HL-60/S4 (cell line): ENCODE measurements around the gene NOTCH1.

Source experiments
- in situ Hi-C: fragments of 300-500 bp; cut with MboI; formaldehyde crosslinking; loops from 2 replicates; pipeline ENCODE4 v1.14.3; 2022; ENCODE audit warnings: low sequenced_read_pairs

Gene NOTCH1

DNA sequence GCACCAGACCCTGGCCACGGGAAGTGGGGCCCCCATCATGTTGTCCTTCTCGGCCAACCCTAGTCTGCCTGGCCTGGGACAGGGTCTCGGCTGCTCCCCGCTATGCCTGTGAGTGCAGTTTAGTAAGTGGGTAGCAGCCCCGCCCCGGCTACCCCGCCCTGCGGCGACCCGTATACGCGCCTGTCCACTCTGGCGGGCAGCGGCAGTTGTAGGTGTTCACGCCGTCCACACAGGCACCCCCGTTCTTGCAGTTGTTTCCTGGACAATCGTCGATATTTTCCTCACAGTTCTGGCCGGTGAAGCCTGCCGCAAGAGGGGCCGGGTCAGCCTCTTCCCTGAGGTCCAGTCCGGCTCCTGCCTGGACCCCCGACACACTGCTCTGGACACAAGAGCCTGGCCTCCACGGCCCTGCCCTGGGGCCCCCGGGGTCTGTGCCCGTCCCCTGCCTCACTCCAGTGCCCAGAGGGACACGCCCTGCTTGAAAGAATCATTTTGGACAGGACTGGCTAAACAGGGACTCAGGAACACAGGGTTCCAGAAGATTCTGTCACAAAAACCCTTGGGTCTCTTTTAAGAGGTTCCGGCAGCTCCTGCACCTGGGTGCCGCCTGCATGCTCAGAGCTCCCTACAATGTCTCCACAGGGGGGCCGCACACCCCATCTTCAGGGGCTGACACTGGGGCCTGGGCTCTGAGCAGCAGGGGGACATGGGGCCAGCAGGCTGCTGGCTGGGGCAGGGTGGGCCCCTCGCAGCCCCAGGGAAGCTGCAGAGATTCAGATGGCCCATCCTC is 26.4 kb downstream of the NOTCH1 start:
- in situ Hi-C loops = no loop called here

GRCh38 chr9:136518623-136519022 is 27.2 kb downstream of the NOTCH1 start:
- in situ Hi-C loops = no loop called here

DNA sequence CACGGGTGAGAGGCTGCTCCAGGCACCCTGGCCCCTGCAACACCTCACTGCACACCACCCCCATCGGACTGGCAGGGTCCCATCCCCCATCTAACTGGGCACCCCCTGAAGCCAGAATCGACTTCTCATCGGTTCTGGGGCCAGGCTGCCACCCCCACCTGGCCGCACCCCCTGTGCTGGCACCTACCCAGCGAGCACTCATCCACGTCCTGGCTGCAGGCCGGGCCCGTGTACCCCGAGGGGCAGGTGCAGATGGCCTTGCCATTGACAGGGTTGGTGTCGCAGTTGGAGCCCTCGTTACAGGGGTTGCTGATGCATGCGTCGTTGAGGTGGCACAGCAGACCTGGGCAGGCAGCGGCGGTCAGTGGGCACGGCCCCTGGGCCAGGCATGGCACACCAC is 27.9 kb downstream of the NOTCH1 start:
- in situ Hi-C loops = no loop called here

GRCh38 chr9:136517012-136517743 is 28.7 kb downstream of the NOTCH1 start:
- in situ Hi-C loops = no loop called here

- in situ Hi-C loops = no loop called here
Measured at GRCh38 chr9:136516191-136516654, 29.6 kb downstream of the NOTCH1 start.

GRCh38 chr9:136515276-136515675 is 30.6 kb downstream of the NOTCH1 start:
- in situ Hi-C loops = no loop called here

- in situ Hi-C loops = no loop called here
Measured at GRCh38 chr9:136514022-136514714, 31.7 kb downstream of the NOTCH1 start.

DNA sequence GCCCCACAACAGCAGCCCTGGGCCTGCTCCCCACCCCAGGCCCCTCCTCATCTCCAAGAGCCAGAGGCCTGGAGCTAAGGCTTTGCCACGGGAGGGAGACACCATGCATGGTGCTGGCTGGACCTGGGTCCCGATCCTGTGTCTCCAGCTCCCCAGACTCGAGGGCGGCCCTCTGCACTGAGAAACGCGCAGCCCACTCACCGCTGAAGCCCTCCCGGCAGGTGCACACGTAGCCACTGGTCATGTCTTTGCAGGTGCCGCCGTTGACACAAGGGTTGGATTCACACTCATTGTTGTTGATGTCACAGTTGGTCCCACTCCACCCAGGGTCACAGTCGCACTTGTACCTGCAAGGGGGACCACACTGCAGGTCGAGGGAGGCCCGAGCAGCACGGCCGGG is 32.7 kb downstream of the NOTCH1 start:
- in situ Hi-C loops = no loop called here

DNA sequence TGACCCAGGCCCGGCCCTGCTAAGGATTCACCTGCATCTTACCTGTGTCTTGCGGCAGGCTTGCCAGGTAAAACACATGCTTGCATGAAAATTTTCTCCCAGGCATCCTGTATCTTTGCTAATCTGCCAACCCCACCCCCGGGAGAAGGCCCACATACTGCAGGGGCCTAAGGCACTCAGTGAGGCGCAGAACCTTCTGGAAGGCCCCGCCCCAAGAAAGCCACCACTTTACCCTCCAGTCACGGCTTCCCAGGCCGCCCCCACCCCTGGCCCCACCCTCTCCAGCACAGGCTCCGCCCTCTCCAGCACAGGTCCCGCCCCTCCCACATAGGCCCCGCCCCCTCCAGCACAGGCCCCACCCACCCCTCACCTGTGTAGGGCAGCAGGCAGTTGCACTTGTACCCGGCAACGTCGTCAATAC is 33.2 kb downstream of the NOTCH1 start:
- in situ Hi-C loops = no loop called here

DNA sequence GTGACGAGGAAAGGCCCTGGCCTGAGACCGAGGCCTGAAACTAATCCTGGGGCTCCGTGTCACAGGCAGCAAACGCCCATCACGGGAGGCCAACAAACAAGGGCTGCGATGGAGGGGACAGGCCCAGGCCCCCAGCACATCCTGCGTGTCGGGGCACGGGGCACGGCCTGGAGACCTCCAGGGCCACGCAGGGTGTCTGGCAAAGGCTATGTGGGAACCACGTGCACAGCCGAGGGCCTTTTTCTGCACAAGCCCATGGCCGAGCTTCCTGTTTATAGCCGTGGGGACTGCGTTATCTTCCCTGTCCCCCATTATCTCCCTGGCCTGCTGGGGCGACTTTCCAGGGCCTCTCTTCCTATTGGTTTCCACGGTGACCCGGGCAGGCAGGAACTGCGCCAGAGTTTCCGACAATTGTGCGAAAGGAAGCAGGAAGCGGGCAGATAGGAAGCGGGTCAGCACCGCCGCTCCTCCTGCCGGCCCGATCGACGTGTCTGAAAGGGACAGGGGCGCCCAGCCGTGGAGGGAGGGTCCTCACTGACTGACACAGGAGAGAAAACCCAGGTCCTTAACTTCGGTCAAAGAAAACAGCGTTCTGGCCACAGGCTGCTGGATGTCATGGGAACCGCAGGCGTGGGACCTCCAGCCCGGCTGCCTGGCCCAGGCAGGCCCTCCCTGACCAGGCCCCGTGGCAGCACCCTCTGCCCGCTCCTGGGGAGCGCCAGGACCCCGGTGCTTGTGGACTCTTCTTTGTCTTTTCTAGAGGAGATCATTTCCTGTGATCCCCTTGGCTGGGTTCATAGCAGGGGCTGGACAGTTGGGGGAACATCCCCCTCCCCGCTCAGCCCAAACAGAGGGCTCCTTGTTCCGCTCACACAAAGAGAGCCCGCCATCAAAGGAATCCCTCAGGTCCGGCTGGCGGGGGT is 33.9 kb downstream of the NOTCH1 start:
- in situ Hi-C loops = no loop called here

- in situ Hi-C loops = no loop called here
Measured at GRCh38 chr9:136511144-136511669, 34.6 kb downstream of the NOTCH1 start.

DNA sequence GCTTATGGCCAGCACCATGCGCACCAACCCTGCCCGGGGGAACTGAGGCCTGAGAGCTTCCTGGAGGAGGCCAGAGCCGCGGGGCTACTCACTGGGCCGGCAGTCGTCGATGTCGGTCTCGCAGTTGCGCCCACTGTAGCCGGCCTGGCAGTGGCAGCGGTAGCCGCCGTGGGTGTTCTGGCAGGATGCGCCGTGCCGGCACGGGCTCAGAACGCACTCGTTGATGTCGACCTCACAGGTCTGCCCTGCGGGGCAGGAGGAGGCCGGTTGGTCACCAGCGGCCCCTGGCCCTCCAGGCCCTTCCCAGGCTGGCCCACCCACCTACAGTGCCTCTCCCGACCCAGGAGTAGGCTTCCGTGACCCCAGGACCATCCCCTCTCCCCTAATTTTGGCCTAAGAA is 35.3 kb downstream of the NOTCH1 start:
- in situ Hi-C loops = no loop called here

GRCh38 chr9:136509549-136509948 is 36.3 kb downstream of the NOTCH1 start:
- in situ Hi-C loops = no loop called here

GRCh38 chr9:136508729-136509500 is 36.9 kb downstream of the NOTCH1 start:
- in situ Hi-C loops = no loop called here

DNA sequence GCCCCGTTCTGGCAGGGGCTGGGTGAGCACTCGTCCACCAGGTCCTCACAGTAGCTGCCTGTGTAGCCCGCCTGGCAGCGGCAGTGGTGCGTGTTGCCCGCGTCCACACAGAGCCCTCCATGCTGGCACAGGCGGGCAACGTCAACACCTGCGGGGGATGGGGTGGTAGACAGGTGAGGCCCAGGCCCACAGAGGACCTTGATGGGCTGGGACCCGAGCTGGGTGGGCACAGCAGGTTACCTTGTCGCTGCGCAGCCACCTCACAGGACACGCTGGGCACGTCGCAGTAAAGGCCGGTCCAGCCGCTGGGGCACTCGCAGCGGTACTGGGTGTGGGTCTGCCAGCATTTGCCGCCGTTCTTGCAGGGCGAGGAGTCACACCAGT is 37.9 kb downstream of the NOTCH1 start:
- in situ Hi-C loops = no loop called here

DNA sequence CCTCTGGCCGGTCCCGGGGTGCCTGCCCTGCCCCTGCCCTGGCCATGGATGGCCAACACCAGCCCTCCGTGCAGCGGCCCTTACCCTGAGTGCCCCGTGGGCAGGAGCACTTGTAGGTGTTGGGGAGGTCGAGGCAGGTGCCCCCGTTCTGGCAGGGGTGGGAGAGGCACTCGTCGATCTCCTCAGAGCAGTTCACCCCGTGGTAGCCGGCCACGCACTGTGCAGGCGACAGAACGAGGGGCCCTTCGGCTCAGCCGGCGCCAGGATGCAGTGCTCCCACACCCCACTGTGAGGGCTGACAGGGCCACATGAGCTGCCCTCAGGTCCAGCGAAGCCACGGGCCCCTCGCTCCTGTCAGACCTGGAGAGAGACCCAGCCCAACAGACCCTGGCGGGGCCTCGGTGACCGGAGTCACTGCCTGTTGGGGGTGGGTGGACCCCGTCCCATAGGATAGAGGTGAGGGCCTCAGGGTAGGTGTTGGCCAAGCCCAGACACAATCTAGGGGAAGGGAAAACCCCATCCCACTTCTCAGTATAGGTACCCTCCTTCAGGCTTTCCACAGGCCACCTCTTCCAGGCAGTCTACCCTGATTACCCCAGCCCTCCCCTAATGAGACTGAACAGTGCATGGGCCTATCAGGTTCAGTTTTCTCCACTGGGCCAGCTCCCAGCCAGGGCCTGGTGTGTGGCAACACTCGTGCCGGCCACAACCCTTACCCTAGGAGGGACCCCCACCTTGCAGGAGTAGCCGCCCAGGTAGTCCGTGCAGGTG is 38.4 kb downstream of the NOTCH1 start:
- in situ Hi-C loops = no loop called here

DNA sequence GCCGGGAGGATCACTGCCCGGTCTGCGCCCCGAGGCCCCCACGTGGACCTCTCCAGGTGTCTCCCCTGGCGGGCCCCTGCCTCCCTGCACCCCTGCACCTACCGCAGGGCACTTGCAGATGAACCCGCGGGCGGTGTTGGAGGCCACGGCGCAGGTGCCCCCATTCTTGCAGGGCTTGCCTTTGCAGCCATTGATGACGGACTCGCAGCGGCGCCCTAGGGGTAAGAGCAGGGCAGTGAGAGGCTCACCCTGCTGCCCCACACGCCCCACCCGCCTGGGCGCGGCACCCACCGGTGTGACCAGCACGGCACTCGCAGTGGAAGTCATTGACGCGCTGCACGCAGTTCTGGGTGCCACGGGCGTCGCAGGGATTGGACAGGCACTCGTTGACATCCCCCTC is 39.4 kb downstream of the NOTCH1 start:
- in situ Hi-C loops = no loop called here

- in situ Hi-C loops = no loop called here
Measured at GRCh38 chr9:136505406-136506403, 40.1 kb downstream of the NOTCH1 start.
